NCI-H128 (cell line): ENCODE data around the gene SLC1A3.

Source experiments
- DNase-seq: peaks from one replicate; lab custom pipeline; 2025; ENCODE audit not compliant: unreplicated experiment; lab: John Stamatoyannopoulos, UW

The SLC1A3 gene

GRCh38 chr5:36683821-36684434 is 77.5 kb downstream of the SLC1A3 start:
- no peak for DNase-seq

- DNase-seq, result no peak
Measured at GRCh38 chr5:36685631-36686288, 79.4 kb downstream of the SLC1A3 start.

DNA sequence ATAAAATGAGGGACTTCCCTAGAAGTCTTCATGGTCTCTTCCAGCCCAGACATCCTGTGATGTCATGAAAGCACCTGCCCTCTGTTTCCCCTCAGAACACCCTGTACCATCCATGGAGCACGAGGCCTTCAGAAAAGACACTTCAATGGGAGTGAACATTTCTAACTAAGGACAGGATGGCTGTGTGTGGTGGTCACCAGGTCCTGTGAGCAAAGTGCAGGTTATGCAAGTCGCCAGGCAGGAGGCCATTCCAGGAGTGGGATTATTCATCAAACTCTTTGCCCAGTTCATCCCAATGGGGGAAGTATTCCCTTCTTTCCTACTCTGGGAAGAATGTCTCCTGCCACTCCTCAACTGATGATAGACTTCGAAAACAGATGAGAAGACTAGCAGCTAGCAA is 80.5 kb downstream of the SLC1A3 start:
- no peak for DNase-seq

GRCh38 chr5:36688722-36689121 is 82.3 kb downstream of the SLC1A3 start:
- DNase-seq, result no peak

DNA sequence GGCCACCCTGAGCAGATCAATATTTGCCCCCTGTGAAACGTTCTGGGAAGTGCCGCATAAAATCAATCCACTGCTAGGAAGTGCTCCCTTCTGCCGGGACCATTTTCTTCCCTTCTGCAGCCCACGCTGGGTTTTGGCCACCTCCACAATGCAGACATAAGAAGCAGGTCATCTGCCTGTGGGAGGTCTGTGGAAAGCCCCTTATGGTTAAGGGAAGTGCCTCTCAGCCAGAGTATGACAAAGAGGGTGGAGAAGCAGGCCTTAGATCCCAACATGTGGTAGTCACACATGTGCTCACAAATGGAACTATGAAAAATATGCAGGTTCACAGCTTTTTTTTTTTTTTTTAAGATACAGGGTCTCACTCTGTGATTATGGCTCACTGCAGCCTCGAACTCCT is 82.8 kb downstream of the SLC1A3 start:
- DNase-seq, result no peak

GRCh38 chr5:36690041-36690961 is 83.9 kb downstream of the SLC1A3 start:
- peak; percentile 48 for DNase-seq

GRCh38 chr5:36691226-36691625 is 84.8 kb downstream of the SLC1A3 start:
- DNase-seq, result no peak

- DNase-seq, result no peak
Measured at GRCh38 chr5:36691696-36692371, 85.4 kb downstream of the SLC1A3 start.

DNA sequence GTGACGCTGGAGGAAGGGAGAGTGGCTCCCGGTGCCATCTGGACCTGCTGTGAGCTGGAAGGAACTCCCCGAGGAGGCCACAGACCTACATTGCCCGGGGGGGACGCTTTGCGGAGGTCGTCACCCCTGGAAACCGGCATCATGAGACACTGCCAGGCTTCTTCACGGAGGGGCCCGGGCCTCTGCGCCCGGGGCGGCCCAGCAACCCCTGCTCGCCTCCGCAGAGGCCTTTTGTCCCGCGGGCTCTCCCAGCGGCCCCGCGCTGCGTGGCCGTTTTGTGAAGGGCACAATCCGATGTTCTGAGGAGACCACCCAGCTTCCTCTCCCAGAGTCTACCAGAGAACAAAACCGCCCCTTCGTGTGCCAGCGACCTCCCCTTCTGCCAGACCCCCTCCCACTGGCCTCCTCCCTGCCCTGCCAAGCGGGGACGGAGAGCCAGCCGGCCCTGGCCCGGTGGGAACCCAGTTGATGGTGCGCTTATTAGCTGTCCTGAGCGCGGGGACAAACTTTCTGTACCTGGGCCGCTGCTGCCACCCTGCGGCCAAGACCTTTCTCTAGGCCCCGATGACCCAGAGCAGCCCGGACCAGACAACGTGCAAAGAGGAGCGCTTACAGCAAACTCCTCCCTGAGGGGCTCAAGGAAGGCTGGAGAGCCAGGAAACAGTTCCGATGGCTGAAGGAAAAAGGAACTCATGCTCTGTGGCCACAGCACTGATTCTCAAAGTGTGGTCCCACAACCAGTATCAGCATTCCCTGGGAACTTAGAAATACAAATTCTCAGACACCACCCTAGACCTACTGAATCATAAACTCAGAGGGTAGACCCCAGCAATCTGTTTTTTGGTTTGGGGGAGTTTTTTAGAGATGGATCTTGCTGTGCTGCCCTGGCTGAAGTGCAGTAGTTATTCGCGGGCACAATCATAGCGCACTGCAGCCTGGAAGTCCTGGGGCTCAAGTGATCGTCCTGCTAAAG is 86.7 kb downstream of the SLC1A3 start:
- DNase-seq, result no peak

- no peak for DNase-seq
Measured at GRCh38 chr5:36694351-36694750, 87.9 kb downstream of the SLC1A3 start.

GRCh38 chr5:36696059-36696673 is 89.8 kb downstream of the SLC1A3 start:
- no peak for DNase-seq

DNA sequence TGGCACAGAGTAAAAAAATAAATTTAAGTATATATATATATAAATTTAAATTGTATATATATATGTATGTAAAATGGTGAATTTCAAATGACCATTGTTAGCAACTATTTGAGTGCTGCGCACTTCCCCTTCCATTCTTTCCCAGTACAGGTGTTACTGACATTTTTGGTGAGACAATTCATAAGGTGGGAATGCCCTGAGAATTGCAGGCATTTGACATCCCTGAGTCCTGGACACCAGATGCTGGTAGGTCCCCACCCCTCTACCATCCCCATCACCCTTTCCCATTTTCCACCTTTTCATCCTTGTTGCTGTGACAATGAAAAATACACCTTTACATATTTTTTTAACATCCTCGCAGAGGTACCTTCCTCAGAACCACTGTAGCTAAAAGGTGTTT is 91.6 kb downstream of the SLC1A3 start:
- DNase-seq, result no peak

DNA sequence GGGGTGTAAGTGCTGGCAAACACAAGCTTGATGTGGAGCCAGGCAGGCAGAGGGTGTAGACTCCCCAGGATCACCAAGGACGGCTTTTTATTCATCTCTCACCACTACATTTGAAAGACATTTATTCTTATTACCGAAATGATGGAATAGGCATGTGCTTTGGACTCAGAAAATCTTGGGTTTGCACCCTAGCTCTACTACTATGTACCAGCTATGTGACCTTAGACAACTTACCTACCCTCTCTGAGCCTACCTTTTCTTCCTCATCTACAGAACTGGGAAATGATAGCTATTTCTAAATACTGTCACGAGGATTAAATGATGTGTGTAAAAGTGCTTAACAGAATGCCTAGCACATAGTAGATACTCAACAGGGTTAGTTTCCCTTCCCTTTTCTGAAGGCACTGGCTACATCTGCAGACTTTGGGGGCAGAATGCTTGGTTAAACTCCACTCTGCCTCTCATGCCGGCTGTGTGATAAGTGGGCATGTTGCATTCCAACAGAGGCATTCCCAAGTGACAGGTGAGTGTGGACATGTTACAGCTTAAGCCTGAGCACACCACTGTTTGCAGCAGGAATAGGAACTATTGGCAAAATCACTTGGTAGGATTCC is 94.8 kb downstream of the SLC1A3 start:
- DNase-seq, result no peak

- no peak for DNase-seq
Measured at GRCh38 chr5:36703245-36703860, 96.9 kb downstream of the SLC1A3 start.

- no peak for DNase-seq
Measured at GRCh38 chr5:36704131-36704530, 97.7 kb downstream of the SLC1A3 start.

DNA sequence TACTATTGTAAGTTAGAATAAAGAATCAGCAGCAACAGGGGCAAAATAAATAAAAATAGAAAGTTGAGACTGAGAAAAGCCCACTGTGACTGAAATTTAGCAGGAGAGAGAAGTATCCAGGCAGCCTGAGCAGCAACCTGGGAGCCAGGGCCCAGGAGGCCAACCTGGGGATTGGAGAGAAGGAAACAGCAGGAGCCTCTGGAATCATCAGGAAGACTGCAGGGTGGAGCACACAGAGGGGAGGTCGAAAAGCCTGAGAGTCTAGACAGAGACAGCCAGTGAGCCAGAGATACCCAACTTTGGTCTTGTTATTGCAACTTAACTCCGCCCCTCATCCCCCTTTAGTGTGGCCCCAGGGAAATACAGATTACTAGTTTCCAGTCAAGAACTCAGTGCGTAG is 98.6 kb downstream of the SLC1A3 start:
- no peak for DNase-seq

GRCh38 chr5:36706662-36707061 is 100.3 kb downstream of the SLC1A3 start:
- DNase-seq, result no peak

DNA sequence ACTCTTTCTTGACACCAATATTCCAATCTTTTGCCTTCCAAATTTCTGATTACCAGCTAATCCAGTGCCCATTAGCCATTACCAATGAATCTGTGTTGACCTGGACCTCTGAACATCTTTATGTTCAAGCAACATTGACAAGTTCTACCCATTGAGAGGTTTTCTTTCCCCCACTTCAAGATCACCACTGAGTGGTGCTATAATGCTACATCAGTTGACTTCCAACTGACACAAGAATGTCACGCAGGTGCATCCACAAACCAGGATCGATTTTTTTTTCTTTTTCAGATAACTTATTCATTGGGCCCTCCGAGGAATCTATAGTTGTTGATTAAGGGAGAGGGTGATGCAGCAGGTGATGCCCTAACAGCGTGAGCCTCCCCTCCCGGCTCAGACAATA is 102.6 kb downstream of the SLC1A3 start:
- no peak for DNase-seq

GRCh38 chr5:36710039-36710438 is 103.6 kb downstream of the SLC1A3 start:
- DNase-seq, result no peak
